Dermis blood vessel endothelial cell (primary cell): Measurements from ENCODE around the gene USP32. TPM values are rescaled to one million over a fixed set of nuclear protein-coding genes. Genes with fewer than 3 reads are reported as not detected.
A peak's percentile ranks its signal among the peaks of the same experiment; 100 is the strongest.
"Not testable (repeated sequence)": the region's sequence is repeated elsewhere in the genome, so short reads cannot be mapped to it uniquely, and the experiment has no call there.

ENCODE experiments used
- DNase-seq: peaks from one replicate; pipeline ENCODE4 v3.0.0; 2010
- total RNA-seq: library from RNA; depleted of rRNA; stranded (reverse); fragments of >200 nt; gene quantifications from 2 replicates; pipeline ENCODE4 v1.2.3, GENCODE V29; 2014

Gene USP32
- total RNA-seq, 1 donor from 2014 or later: 53.6 TPM

GRCh38 chr17:60293580-60294335 lies 98.2 kb downstream of the USP32 start:
- no peak for DNase-seq

- no peak for DNase-seq
Observed at GRCh38 chr17:60292697-60293096, 99.2 kb downstream of the USP32 start.

GRCh38 chr17:60284709-60285108 lies 107.2 kb downstream of the USP32 start:
- DNase-seq: no peak

GRCh38 chr17:60283816-60284215 lies 108.1 kb downstream of the USP32 start:
- no peak for DNase-seq

GRCh38 chr17:60280673-60281072 lies 111.3 kb downstream of the USP32 start:
- no peak for DNase-seq

- DNase-seq: no peak
Observed at GRCh38 chr17:60278237-60278636, 113.7 kb downstream of the USP32 start.

GRCh38 chr17:60277258-60277657 lies 114.7 kb downstream of the USP32 start:
- DNase-seq: no peak

GRCh38 chr17:60269417-60269816 lies 122.5 kb downstream of the USP32 start:
- peak; percentile 50 for DNase-seq

GRCh38 chr17:60260540-60260939 lies 131.4 kb downstream of the USP32 start:
- DNase-seq: no peak

- DNase-seq: no peak
Observed at GRCh38 chr17:60258313-60258712, 133.6 kb downstream of the USP32 start.

GRCh38 chr17:60256174-60256573 lies 135.8 kb downstream of the USP32 start:
- DNase-seq: no peak

GRCh38 chr17:60253048-60253447 lies 138.9 kb downstream of the USP32 start:
- DNase-seq: no peak

- no peak for DNase-seq
Observed at GRCh38 chr17:60252459-60252858, 139.5 kb downstream of the USP32 start.

GRCh38 chr17:60249290-60249826 lies 142.6 kb downstream of the USP32 start:
- peak; percentile 77 for DNase-seq

GRCh38 chr17:60248618-60249289 lies 143.2 kb downstream of the USP32 start:
- peak; percentile 35 for DNase-seq

GRCh38 chr17:60247836-60248461 lies 144.0 kb downstream of the USP32 start:
- DNase-seq: no peak

- DNase-seq: no peak
Observed at GRCh38 chr17:60244656-60245055, 147.3 kb downstream of the USP32 start.

- no peak for DNase-seq
Observed at GRCh38 chr17:60240290-60240689, 151.6 kb downstream of the USP32 start.

GRCh38 chr17:60231691-60232090 lies 160.2 kb downstream of the USP32 start:
- DNase-seq: no peak

GRCh38 chr17:60231234-60231633 lies 160.7 kb downstream of the USP32 start:
- DNase-seq: peak; percentile 65

- no peak for DNase-seq
Observed at GRCh38 chr17:60230358-60230757, 161.6 kb downstream of the USP32 start.

GRCh38 chr17:60229188-60229802 lies 162.6 kb downstream of the USP32 start:
- DNase-seq: peak; percentile 50

GRCh38 chr17:60227276-60227675 lies 164.7 kb downstream of the USP32 start:
- not testable (repeated sequence) for DNase-seq
